Central memory CD8-positive, alpha-beta T cell (primary cell): ENCODE measurements around the gene C1R.

ENCODE experiments used
- ATAC-seq: fragments of 150-1000 bp; cut with Tn5 transposase; replicated peaks from 2 replicates; pipeline ENCODE4 v1.10.0; 2022; ENCODE audit warnings: mild to moderate bottlenecking, moderate FRiP score, moderate number of reproducible peaks; ENCODE audit not compliant: poor library complexity, severe bottlenecking; ENCODE audit errors: extremely low read depth
- DNase-seq, 2 donors: peaks; one replicate each; pipeline ENCODE4 v3.0.0; 2021; ENCODE audit warnings: low spot score in 2 of 2
- H3K27ac Mint-ChIP-seq: one replicate; pipeline ENCODE4 v1.8.0; 2022; ENCODE audit warnings: low read depth, mild to moderate bottlenecking, moderate library complexity, mixed read lengths
- H3K27me3 Mint-ChIP-seq: one replicate; pipeline ENCODE4 v1.8.0; 2022; ENCODE audit warnings: mixed read lengths
- H3K36me3 Mint-ChIP-seq: one replicate; pipeline ENCODE4 v1.8.0; 2022; ENCODE audit warnings: mild to moderate bottlenecking, moderate library complexity, mixed read lengths; ENCODE audit not compliant: insufficient read depth
- H3K4me1 Mint-ChIP-seq: one replicate; pipeline ENCODE4 v1.8.0; 2022; ENCODE audit warnings: mixed read lengths
- H3K4me3 Mint-ChIP-seq: one replicate; pipeline ENCODE4 v1.8.0; 2022; ENCODE audit warnings: mild to moderate bottlenecking, moderate library complexity, mixed read lengths
- H3K9me3 Mint-ChIP-seq: one replicate; pipeline ENCODE4 v1.8.0; 2022; ENCODE audit warnings: mixed read lengths

Gene C1R

DNA sequence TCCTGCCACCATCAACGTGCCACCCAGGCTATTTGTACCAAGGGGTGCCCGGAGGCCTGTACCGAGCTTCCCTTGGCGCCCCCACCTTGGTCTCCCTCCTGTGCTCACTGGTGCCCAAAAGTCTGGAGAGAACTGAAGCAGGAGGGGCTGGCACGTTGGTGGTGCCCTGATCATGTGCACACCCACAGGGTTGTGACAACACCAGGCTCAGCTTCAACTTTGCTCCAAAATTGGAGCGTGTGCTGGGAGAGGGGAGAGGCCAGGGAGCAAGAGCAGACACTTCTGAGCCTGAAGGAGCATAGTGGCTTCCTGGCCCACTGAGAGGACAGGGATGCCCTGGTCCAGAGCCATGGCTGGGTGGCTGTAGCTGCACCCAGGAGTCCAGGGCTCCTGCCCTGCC is 60.9 kb downstream of the C1R start:
- H3K4me3 Mint-ChIP-seq = no peak overlapping the region
- no peaks in the 10 kb centered on the region for H3K9me3 Mint-ChIP-seq
- no peaks in the 10 kb centered on the region for H3K4me1 Mint-ChIP-seq
- no peaks in the 10 kb centered on the region for H3K27me3 Mint-ChIP-seq
- ATAC-seq (no peak), DNase-seq (no peak)
- H3K36me3 Mint-ChIP-seq = no peaks in the 10 kb centered on the region
- H3K27ac Mint-ChIP-seq = no peak overlapping the region
